Lower leg skin (tissue), 4 donors: ENCODE measurements around the gene MYBL2. TPM values are rescaled to one million over a fixed set of nuclear protein-coding genes. Genes with fewer than 3 reads are reported as not detected.

Experiments
- DNase-seq, 2 donors: peaks; one replicate each; pipeline ENCODE4 v3.0.0-alpha.2; 2019; ENCODE audit warnings: low spot score in 2 of 2
- H3K4me3 ChIP-seq: fragments of 200-600 bp; sonication (generic); 2 replicates; pipeline ENCODE4 v1.5.1; 2017; ENCODE audit warnings: mild to moderate bottlenecking, low read depth; ENCODE audit not compliant: poor library complexity, severe bottlenecking
- CTCF ChIP-seq, 3 donors: fragments of 450-650 bp; IDR thresholded peaks; one replicate each; pipeline ENCODE4 v1.5.1; 2016; ENCODE audit warnings: antibody characterized with exemption in 3 of 3, mild to moderate bottlenecking in 3 of 3, moderate library complexity in 2 of 3
- POLR2A ChIP-seq, 2 donors: fragments of 450-650 bp; IDR thresholded peaks; one replicate each; pipeline ENCODE4 v1.6.1; 2016 to 2017; ENCODE audit warnings: antibody characterized with exemption in 2 of 2, mild to moderate bottlenecking in 1 of 2, moderate library complexity in 1 of 2
- WGBS, 2 donors: methylation state at CpG; one replicate each; pipeline ENCODE4 v1.1.5; 2018; 5-methylcytosine and 5-hydroxymethylcytosine counted together
- intact Hi-C: fragments of 100-400 bp; cut with DNase I; formaldehyde crosslinking; loops from one replicate; pipeline ENCODE4 v1.15.0; 2023; ENCODE audit warnings: low total_unique reads
- total RNA-seq, 4 donors: library from RNA; depleted of rRNA; stranded (reverse); fragments of >200 nt; gene quantifications; one replicate each; pipeline ENCODE4 v1.1.0, GENCODE V29; 2016

MYBL2 gene
- total RNA-seq, 4 donors from 2014 or later = 0.19 to 1.2 (median 0.71) TPM

GRCh38 chr20:43700627-43701026, 33.7 kb downstream of the MYBL2 start:
- no peak for TF ChIP-seq CTCF (IDR thresholded peaks at IDR 0.05)
- no peak overlapping the region for H3K4me3 ChIP-seq
- 97 to 98% methylated on average over 8 of the region's 8 CpGs for WGBS, 2 donors
- intact Hi-C loops = no loop called here
- DNase-seq = no peak

GRCh38 chr20:43702502-43702901, 35.6 kb downstream of the MYBL2 start:
- no peak for DNase-seq
- no peak for TF ChIP-seq CTCF (IDR thresholded peaks at IDR 0.05)
- TF ChIP-seq POLR2A (IDR thresholded peaks at IDR 0.05) = no peak
- WGBS, 2 donors = 98 to 100% methylated on average over 5 to 14 of the region's 14 CpGs
- intact Hi-C loops = no loop called here
- H3K4me3 ChIP-seq = no peak overlapping the region

GRCh38 chr20:43710370-43711044, 43.6 kb downstream of the MYBL2 start:
- intact Hi-C loops = no loop called here

GRCh38 chr20:43711098-43711654, 44.3 kb downstream of the MYBL2 start:
- DNase-seq = no peak
- intact Hi-C loops = no loop called here
- no peak overlapping the region for H3K4me3 ChIP-seq
- 93 to 94% methylated on average over 15 of the region's 15 CpGs for WGBS, 2 donors
- TF ChIP-seq CTCF (IDR thresholded peaks at IDR 0.05) = no peak
- no peak for TF ChIP-seq POLR2A (IDR thresholded peaks at IDR 0.05)

More at GRCh38 chr20:43710370-43711044, 43.6 kb downstream of the MYBL2 start:
- no peak for DNase-seq
- TF ChIP-seq CTCF (IDR thresholded peaks at IDR 0.05) (no peak), POLR2A (IDR thresholded peaks at IDR 0.05) (no peak)
- WGBS, 2 donors = 93 to 94% methylated on average over 9 of the region's 9 CpGs
- H3K4me3 ChIP-seq = no peak overlapping the region

GRCh38 chr20:43715044-43715443, 48.1 kb downstream of the MYBL2 start:
- TF ChIP-seq CTCF (IDR thresholded peaks at IDR 0.05) (no peak), POLR2A (IDR thresholded peaks at IDR 0.05) (no peak)
- no peak for DNase-seq
- WGBS, 2 donors = 97% methylated on average over 9 of the region's 9 CpGs
- H3K4me3 ChIP-seq = no peak overlapping the region
- intact Hi-C loops = no loop called here

GRCh38 chr20:43715511-43715910, 48.6 kb downstream of the MYBL2 start:
- 91 to 93% methylated on average over 6 of the region's 6 CpGs for WGBS, 2 donors
- TF ChIP-seq CTCF (IDR thresholded peaks at IDR 0.05) = no peak
- TF ChIP-seq POLR2A (IDR thresholded peaks at IDR 0.05) = no peak

More at GRCh38 chr20:43715511-43715910, 48.6 kb downstream of the MYBL2 start:
- DNase-seq = no peak
- intact Hi-C loops = no loop called here
- H3K4me3 ChIP-seq = no peak overlapping the region
